Smooth muscle cell (in vitro differentiated cells): ENCODE results near the gene EXOSC1. TPM values are rescaled to one million over a fixed set of nuclear protein-coding genes. Genes with fewer than 3 reads are reported as not detected.

Source experiments
- DNase-seq: peaks from one replicate; lab custom pipeline; 2025; ENCODE audit not compliant: unreplicated experiment; lab: John Stamatoyannopoulos, UW
- H2AFZ ChIP-seq: fragments of 200-600 bp; sonication (generic); 2 replicates; pipeline ENCODE4 v1.6.0; 2016; ENCODE audit warnings: antibody characterized with exemption, low read depth, mild to moderate bottlenecking
- H3F3A ChIP-seq: fragments of 200-600 bp; sonication (generic); 2 replicates; pipeline ENCODE4 v1.6.0; 2017; ENCODE audit warnings: antibody characterized with exemption, low read depth
- H3K27ac ChIP-seq: fragments of 200-600 bp; sonication (generic); 2 replicates; pipeline ENCODE4 v1.5.1; 2016; ENCODE audit warnings: low read depth, mild to moderate bottlenecking
- H3K27me3 ChIP-seq: fragments of 200-600 bp; sonication (generic); 2 replicates; pipeline ENCODE4 v1.6.1; 2016; ENCODE audit warnings: low read depth, mild to moderate bottlenecking
- H3K36me3 ChIP-seq: fragments of 200-600 bp; sonication (generic); 2 replicates; pipeline ENCODE4 v1.5.1; 2016; ENCODE audit warnings: low read depth
- H3K4me1 ChIP-seq: fragments of 200-600 bp; sonication (generic); 2 replicates; pipeline ENCODE4 v1.5.1; 2016; ENCODE audit warnings: low read depth
- H3K4me2 ChIP-seq: fragments of 200-600 bp; sonication (generic); 2 replicates; pipeline ENCODE4 v1.6.0; 2016; ENCODE audit warnings: mild to moderate bottlenecking
- H3K4me3 ChIP-seq: fragments of 200-600 bp; sonication (generic); 2 replicates; pipeline ENCODE4 v1.5.1; 2016; ENCODE audit warnings: mild to moderate bottlenecking
- H3K79me2 ChIP-seq: fragments of 200-600 bp; sonication (generic); 2 replicates; pipeline ENCODE4 v1.6.0; 2016; ENCODE audit warnings: low read depth, mild to moderate bottlenecking
- H3K9ac ChIP-seq: fragments of 200-600 bp; sonication (generic); 2 replicates; pipeline ENCODE4 v1.6.0; 2016; ENCODE audit warnings: low read depth
- H3K9me3 ChIP-seq: fragments of 200-600 bp; sonication (generic); replicated peaks from 2 replicates; pipeline ENCODE4 v1.5.1; 2016; ENCODE audit warnings: low read depth
- H4K20me1 ChIP-seq: fragments of 200-600 bp; sonication (generic); 2 replicates; pipeline ENCODE4 v1.6.0; 2016; ENCODE audit warnings: low read depth
- CTCF ChIP-seq: fragments of 200-600 bp; sonication (generic); IDR thresholded peaks from 2 replicates; pipeline ENCODE4 v1.5.1; 2017; ENCODE audit warnings: borderline replicate concordance, mild to moderate bottlenecking, antibody characterized with exemption; ENCODE audit not compliant: insufficient read depth, poor library complexity, severe bottlenecking
- whole genome bisulfite sequencing: methylation state at CpG from one replicate; pipeline ENCODE4 v1.1.7; 2016; ENCODE audit warnings: low lambda C conversion rate; 5-methylcytosine and 5-hydroxymethylcytosine counted together
- polyA plus RNA-seq: library from polyadenylated mRNA; unstranded; fragments of >200 nt; fragmentation: Nextera tagmentation; extraction: Ambion mirVana; gene quantifications from 2 replicates; pipeline ENCODE4 v1.2.1, GENCODE V29; 2016
- total RNA-seq: library from RNA; depleted of rRNA; stranded (reverse); fragments of >200 nt; gene quantifications from 2 replicates; pipeline ENCODE4 v1.2.3, GENCODE V29; 2014

EXOSC1 gene
- total and polyA plus RNA-seq, 2 experiments from 2014 or later, result 44.9 to 61.5 TPM

- Histone ChIP-seq H2AFZ (no peak overlapping the region), H3K9me3 (no peaks in the 10 kb centered on the region), H3K27me3 (no peaks in the 10 kb centered on the region), H3K4me2 (no peak overlapping the region), H3K4me1 (peaks cover 15% of the 10 kb centered on the region), H3K9ac (no peak overlapping the region), H3K79me2 (peaks cover 33% of the 10 kb centered on the region), H3F3A (no peaks in the 10 kb centered on the region), H4K20me1 (peaks cover 2% of the 10 kb centered on the region), H3K4me3 (no peak overlapping the region), H3K36me3 (no peaks in the 10 kb centered on the region), H3K27ac (no peak overlapping the region)
- 88% methylated on average over 1 of the region's 1 CpG for WGBS
- DNase-seq, result no peak
- no peak for TF ChIP-seq CTCF
Observed at GRCh38 chr10:97442277-97442676, 3.5 kb downstream of the EXOSC1 start.

- Histone ChIP-seq H3K36me3 (peaks cover 14% of the 10 kb centered on the region), H3K79me2 (peaks cover 15% of the 10 kb centered on the region), H3K9ac (no peak overlapping the region), H3K4me1 (no peaks in the 10 kb centered on the region), H3K4me2 (no peak overlapping the region), H3F3A (peaks cover 38% of the 10 kb centered on the region), H3K27me3 (no peaks in the 10 kb centered on the region), H3K27ac (peak overlapping the region; percentile 16), H2AFZ (no peak overlapping the region), H3K9me3 (no peaks in the 10 kb centered on the region), H4K20me1 (peaks cover 18% of the 10 kb centered on the region), H3K4me3 (no peak overlapping the region)
- WGBS, result 98% methylated on average over 6 of the region's 6 CpGs
- TF ChIP-seq CTCF, result no peak
- no peak for DNase-seq
Observed at GRCh38 chr10:97435211-97435610, 10.6 kb downstream of the EXOSC1 start.

GRCh38 chr10:97434557-97434956, 11.2 kb downstream of the EXOSC1 start:
- H3K9me3 ChIP-seq, result no peaks in the 10 kb centered on the region
- peaks cover 14% of the 10 kb centered on the region for H3K36me3 ChIP-seq

More at GRCh38 chr10:97434557-97434956, 11.2 kb downstream of the EXOSC1 start:
- H3K4me3 ChIP-seq, result no peak overlapping the region
- peaks cover 25% of the 10 kb centered on the region for H4K20me1 ChIP-seq
- 90% methylated on average over 1 of the region's 1 CpG for WGBS
- peak overlapping the region; percentile 16 for H3K27ac ChIP-seq
- DNase-seq, result no peak
- H3K9ac ChIP-seq, result no peak overlapping the region
- H3K4me1 ChIP-seq, result no peaks in the 10 kb centered on the region
- no peaks in the 10 kb centered on the region for H3K27me3 ChIP-seq
- peaks cover 22% of the 10 kb centered on the region for H3K79me2 ChIP-seq
- no peak overlapping the region for H3K4me2 ChIP-seq
- no peak overlapping the region for H2AFZ ChIP-seq
- TF ChIP-seq CTCF, result no peak
- H3F3A ChIP-seq, result peaks cover 38% of the 10 kb centered on the region
